ENCODE data around the gene ETV1.

DNA sequence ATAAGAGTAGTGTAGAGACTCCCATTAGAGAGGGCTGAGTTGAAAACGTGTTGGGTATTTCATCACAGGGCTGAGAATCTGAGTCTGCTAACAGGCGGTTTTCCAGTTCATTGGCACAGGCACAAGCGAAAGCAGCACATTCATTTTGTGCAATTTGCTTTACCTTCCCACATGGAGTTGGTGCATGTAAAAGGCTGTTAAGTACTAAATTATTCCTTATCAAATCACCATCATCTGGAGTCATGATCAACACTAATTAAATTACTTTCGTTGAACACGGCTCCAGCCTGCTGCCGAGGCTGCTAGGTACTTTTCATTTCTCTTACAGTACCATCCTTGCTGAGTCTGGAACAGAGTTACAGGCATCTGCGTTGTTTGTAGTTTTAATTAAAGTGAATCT lies 43.8 kb downstream of the ETV1 start:
- TF ChIP-seq TCF7L2 (IDR thresholded peaks at IDR 0.05; ENCODE audit: low read depth, low read length), result no peak
- TF ChIP-seq, protein P1, sequence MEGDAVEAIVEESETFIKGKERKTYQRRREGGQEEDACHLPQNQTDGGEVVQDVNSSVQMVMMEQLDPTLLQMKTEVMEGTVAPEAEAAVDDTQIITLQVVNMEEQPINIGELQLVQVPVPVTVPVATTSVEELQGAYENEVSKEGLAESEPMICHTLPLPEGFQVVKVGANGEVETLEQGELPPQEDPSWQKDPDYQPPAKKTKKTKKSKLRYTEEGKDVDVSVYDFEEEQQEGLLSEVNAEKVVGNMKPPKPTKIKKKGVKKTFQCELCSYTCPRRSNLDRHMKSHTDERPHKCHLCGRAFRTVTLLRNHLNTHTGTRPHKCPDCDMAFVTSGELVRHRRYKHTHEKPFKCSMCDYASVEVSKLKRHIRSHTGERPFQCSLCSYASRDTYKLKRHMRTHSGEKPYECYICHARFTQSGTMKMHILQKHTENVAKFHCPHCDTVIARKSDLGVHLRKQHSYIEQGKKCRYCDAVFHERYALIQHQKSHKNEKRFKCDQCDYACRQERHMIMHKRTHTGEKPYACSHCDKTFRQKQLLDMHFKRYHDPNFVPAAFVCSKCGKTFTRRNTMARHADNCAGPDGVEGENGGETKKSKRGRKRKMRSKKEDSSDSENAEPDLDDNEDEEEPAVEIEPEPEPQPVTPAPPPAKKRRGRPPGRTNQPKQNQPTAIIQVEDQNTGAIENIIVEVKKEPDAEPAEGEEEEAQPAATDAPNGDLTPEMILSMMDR (IDR thresholded peaks at IDR 0.05), result no peak

Measured in Panc1 (cell line).